SK-N-SH (cell line): ENCODE data around the gene GALP.

Experiments
- CTCF ChIP-seq: fragments of 200-600 bp; sonication (generic); IDR thresholded peaks from 2 replicates; pipeline ENCODE4 v1.6.1; 2017; ENCODE audit warnings: antibody characterized with exemption, mild to moderate bottlenecking, moderate library complexity
- EP300 ChIP-seq, 2 experiments: IDR thresholded peaks; 2 replicates each; pipeline versions ENCODE4 v1.4.0 to v1.6.1; 2012; ENCODE audit warnings: borderline replicate concordance in 1 of 2, low read depth in 1 of 2, low read length in 1 of 2
- EZH2phosphoT487 ChIP-seq: fragments of 200-600 bp; sonication (generic); IDR thresholded peaks from 2 replicates; pipeline ENCODE4 v1.6.1; 2017; ENCODE audit warnings: low read depth, mixed run types, mild to moderate bottlenecking, antibody characterized with exemption, moderate library complexity, borderline replicate concordance
- FOXJ3 ChIP-seq: sonication (generic); formaldehyde crosslinking; IDR thresholded peaks from 2 replicates; pipeline ENCODE4 v1.5.1; 2020; ENCODE audit warnings: mild to moderate bottlenecking, missing genetic modification reagents
- GABPA ChIP-seq: IDR thresholded peaks from 2 replicates; pipeline ENCODE4 v1.4.0; 2012; ENCODE audit warnings: low read depth, mild to moderate bottlenecking
- GATA2 ChIP-seq: sonication (generic); formaldehyde crosslinking; IDR thresholded peaks from 2 replicates; pipeline ENCODE4 v1.5.0; 2020; ENCODE audit warnings: mild to moderate bottlenecking, missing genetic modification reagents
- IRF3 ChIP-seq: fragments of 150-350 bp; IDR thresholded peaks from 2 replicates; pipeline ENCODE4 v1.6.1; 2016; ENCODE audit warnings: mild to moderate bottlenecking, low read depth, low read length
- JUND ChIP-seq: IDR thresholded peaks from 2 replicates; pipeline ENCODE4 v1.4.0; 2012
- MAX ChIP-seq: IDR thresholded peaks from 2 replicates; pipeline ENCODE4 v1.4.0; 2012; ENCODE audit warnings: low read depth
- MXI1 ChIP-seq: IDR thresholded peaks from 2 replicates; pipeline ENCODE4 v1.6.1; 2012; ENCODE audit warnings: mild to moderate bottlenecking, low read depth, low read length, improper control_type of control experiment
- POLR2AphosphoS5 ChIP-seq: IDR thresholded peaks from 2 replicates; pipeline ENCODE4 v1.6.1; 2012; ENCODE audit warnings: low read depth, low read length
- RXRA ChIP-seq: IDR thresholded peaks from 2 replicates; pipeline ENCODE4 v1.4.0; 2012; ENCODE audit warnings: low read depth, mild to moderate bottlenecking, borderline replicate concordance
- SIN3A ChIP-seq: IDR thresholded peaks from 2 replicates; pipeline ENCODE4 v1.6.1; 2012; ENCODE audit warnings: low read depth, mild to moderate bottlenecking, low read length, moderate library complexity, borderline replicate concordance
- ZBTB33 ChIP-seq: IDR thresholded peaks from 2 replicates; pipeline ENCODE4 v1.4.0; 2012; ENCODE audit warnings: low read depth, borderline replicate concordance

GRCh38 chr19:56161534-56161933 lies 14.3 kb upstream of the GALP start:
- TF ChIP-seq CTCF (no peak), FOXJ3 (CRISPR knock-in tag) (no peak), IRF3 (no peak), GABPA (no peak), POLR2AphosphoS5 (no peak), MAX (no peak), RXRA (no peak), ZBTB33 (no peak), SIN3A (no peak), EZH2phosphoT487 (no peak), GATA2 (no peak), EP300 (IDR thresholded peaks at IDR 0.05; ENCODE audit: borderline replicate concordance in 1 of 2, low read depth in 1 of 2, low read length in 1 of 2) (no peak), JUND (no peak), MXI1 (no peak)
